Suprapubic skin (tissue), 4 donors: ENCODE results near the gene NR4A1.
A peak's percentile ranks its signal among the peaks of the same experiment; 100 is the strongest.

Source experiments
- EP300 ChIP-seq: sonication (generic); formaldehyde crosslinking; IDR thresholded peaks from one replicate; pipeline ENCODE4 v1.6.1; 2017; ENCODE audit warnings: antibody characterized with exemption
- POLR2A ChIP-seq, 2 donors: fragments of 450-650 bp; IDR thresholded peaks; one replicate each; pipeline ENCODE4 v1.6.1; 2017; ENCODE audit warnings: antibody characterized with exemption in 2 of 2, mild to moderate bottlenecking in 2 of 2, moderate library complexity in 2 of 2
- POLR2AphosphoS5 ChIP-seq, 3 donors: sonication (generic); formaldehyde crosslinking; IDR thresholded peaks; one replicate each; pipeline ENCODE4 v1.6.1; 2017; ENCODE audit warnings: antibody characterized with exemption in 3 of 3
- TF ChIP-seq, protein P1 (sequence below), 2 donors: fragments of 200-600 bp in 1 of 2; fragments of 450-650 bp in 1 of 2; sonication (generic) in 1 of 2; IDR thresholded peaks; one replicate each; pipeline ENCODE4 v1.5.1; 2016 to 2019; ENCODE audit warnings: antibody characterized with exemption in 2 of 2, mild to moderate bottlenecking in 1 of 2, moderate library complexity in 1 of 2

DNA sequence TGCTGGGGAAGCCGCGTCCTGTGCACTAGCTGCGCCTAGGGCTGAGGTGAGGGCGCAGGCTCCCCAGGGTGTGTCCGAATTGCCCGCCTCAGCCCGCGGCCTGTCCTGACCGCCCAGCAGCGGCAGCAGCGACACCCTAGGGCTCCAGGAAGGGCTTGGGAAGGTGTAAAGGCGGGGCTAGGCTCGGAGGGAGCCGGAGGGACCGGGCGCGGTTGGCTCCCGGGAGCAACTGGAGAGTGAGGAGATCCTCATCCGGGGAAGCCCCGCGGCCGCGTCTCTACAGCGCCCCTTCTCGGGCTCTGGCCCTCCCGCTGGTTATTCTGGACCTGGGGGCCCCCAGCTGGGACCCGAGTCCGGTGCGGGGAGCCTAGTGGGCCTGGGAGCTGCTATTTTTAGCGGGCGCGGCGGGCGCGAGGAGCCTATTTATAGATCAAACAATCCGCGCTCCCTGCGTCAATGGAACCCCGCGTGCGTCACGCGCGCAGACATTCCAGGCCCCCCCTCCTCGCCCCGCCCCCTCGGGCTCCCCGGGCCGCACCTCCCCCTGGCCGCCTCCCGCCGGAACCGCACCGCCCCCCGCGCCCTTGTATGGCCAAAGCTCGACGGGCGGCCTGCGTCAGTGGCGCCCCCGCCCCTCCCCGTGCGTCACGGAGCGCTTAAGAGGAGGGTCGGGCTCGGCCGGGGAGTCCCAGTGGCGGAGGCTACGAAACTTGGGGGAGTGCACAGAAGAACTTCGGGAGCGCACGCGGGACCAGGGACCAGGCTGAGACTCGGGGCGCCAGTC lies at the start of gene NR4A1:
- TF ChIP-seq, protein P1, sequence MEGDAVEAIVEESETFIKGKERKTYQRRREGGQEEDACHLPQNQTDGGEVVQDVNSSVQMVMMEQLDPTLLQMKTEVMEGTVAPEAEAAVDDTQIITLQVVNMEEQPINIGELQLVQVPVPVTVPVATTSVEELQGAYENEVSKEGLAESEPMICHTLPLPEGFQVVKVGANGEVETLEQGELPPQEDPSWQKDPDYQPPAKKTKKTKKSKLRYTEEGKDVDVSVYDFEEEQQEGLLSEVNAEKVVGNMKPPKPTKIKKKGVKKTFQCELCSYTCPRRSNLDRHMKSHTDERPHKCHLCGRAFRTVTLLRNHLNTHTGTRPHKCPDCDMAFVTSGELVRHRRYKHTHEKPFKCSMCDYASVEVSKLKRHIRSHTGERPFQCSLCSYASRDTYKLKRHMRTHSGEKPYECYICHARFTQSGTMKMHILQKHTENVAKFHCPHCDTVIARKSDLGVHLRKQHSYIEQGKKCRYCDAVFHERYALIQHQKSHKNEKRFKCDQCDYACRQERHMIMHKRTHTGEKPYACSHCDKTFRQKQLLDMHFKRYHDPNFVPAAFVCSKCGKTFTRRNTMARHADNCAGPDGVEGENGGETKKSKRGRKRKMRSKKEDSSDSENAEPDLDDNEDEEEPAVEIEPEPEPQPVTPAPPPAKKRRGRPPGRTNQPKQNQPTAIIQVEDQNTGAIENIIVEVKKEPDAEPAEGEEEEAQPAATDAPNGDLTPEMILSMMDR (IDR thresholded peaks at IDR 0.05): peak in 1 of 2 donors; percentile 12
- TF ChIP-seq POLR2AphosphoS5 (IDR thresholded peaks at IDR 0.05) (peak; percentile 91 to 93 (median 92)), POLR2A (IDR thresholded peaks at IDR 0.05) (peak; percentile 92 to 99), EP300 (peak; percentile 95)
